Activated T-cell treated with anti-CD3 and anti-CD28 coated beads, Interleukin-2, amount 50 U/mL, for 72 hours (primary cell): ENCODE measurements around the gene CCT3. TPM values are rescaled to one million over a fixed set of nuclear protein-coding genes. Genes with fewer than 3 reads are reported as not detected.

Source experiments
- ATAC-seq, 2 donors: fragments of 150-1000 bp; cut with Tn5 transposase; replicated peaks in 1 of 2; 2 replicates each; pipeline ENCODE4 v1.10.0; 2021; ENCODE audit warnings: moderate library complexity in 2 of 2, mild to moderate bottlenecking in 1 of 2
- DNase-seq, 2 donors: peaks; one replicate each; pipeline ENCODE4 v3.0.0; 2021 to 2022; ENCODE audit warnings: mixed read lengths in 1 of 2
- H3K27ac Mint-ChIP-seq: one replicate; pipeline ENCODE4 v1.8.0; 2022; ENCODE audit warnings: mild to moderate bottlenecking, moderate library complexity, mixed read lengths
- H3K27me3 Mint-ChIP-seq: one replicate; pipeline ENCODE4 v1.8.0; 2022; ENCODE audit warnings: low read depth, mixed read lengths
- H3K36me3 Mint-ChIP-seq, 2 donors: one replicate each; pipeline ENCODE4 v1.8.0; 2022; ENCODE audit warnings: mixed read lengths in 2 of 2, mild to moderate bottlenecking in 1 of 2; ENCODE audit not compliant: insufficient read depth in 2 of 2
- H3K4me1 Mint-ChIP-seq: one replicate; pipeline ENCODE4 v1.8.0; 2022; ENCODE audit warnings: low read depth, mixed read lengths
- H3K4me3 Mint-ChIP-seq, 2 donors: one replicate each; pipeline ENCODE4 v1.8.0; 2022; ENCODE audit warnings: mild to moderate bottlenecking in 2 of 2, mixed read lengths in 2 of 2, moderate library complexity in 2 of 2
- H3K9me3 Mint-ChIP-seq, 2 donors: one replicate each; pipeline ENCODE4 v1.8.0; 2022; ENCODE audit warnings: mixed read lengths in 2 of 2
- total RNA-seq, 2 donors: library from RNA; stranded (reverse); gene quantifications; one replicate each; pipeline ENCODE4 v1.2.3, GENCODE V29; 2022

Gene CCT3
- total RNA-seq, result 100 to 1,000 TPM; 183 to 221 TPM

- DNase-seq (peak; percentile 99), ATAC-seq (peak; percentile 96)
- Mint-ChIP-seq H3K4me1 (peaks cover 43% of the 10 kb centered on the region), H3K9me3 (no peaks in the 10 kb centered on the region), H3K4me3 (peak within 1 kb of the TSS; percentile 89 to 100), H3K36me3 (peaks cover 9 to 11% of the 10 kb centered on the region in 2 donors), H3K27me3 (no peaks in the 10 kb centered on the region), H3K27ac (peak within 1 kb of the TSS; percentile 96)
Observed at GRCh38 chr1:156338180-156338976, at the start of gene CCT3, which contains the start of gene TSACC. CCT3 (minus strand) TSS chr1:156338292; CDS start chr1:156338184, 108 bp downstream. TSACC (plus strand) TSS chr1:156338526; CDS start chr1:156339758, 1,232 bp downstream.

- no peak for ATAC-seq
Observed at GRCh38 chr1:156387870-156388173, 49.7 kb upstream of the CCT3 start.

GRCh38 chr1:156386949-156387869 lies 49.1 kb upstream of the CCT3 start:
- no peaks in the 10 kb centered on the region for H3K36me3 Mint-ChIP-seq
- DNase-seq (no peak), ATAC-seq (no peak)
- no peak overlapping the region for H3K27ac Mint-ChIP-seq
- no peaks in the 10 kb centered on the region for H3K9me3 Mint-ChIP-seq
- peaks cover 47% of the 10 kb centered on the region for H3K27me3 Mint-ChIP-seq
- no peak overlapping the region for H3K4me3 Mint-ChIP-seq
- H3K4me1 Mint-ChIP-seq, result peaks cover 7% of the 10 kb centered on the region

More at GRCh38 chr1:156387870-156388173, 49.7 kb upstream of the CCT3 start:
- Mint-ChIP-seq H3K9me3 (no peaks in the 10 kb centered on the region), H3K36me3 (no peaks in the 10 kb centered on the region), H3K27ac (no peak overlapping the region), H3K27me3 (peaks cover 47% of the 10 kb centered on the region), H3K4me3 (no peak overlapping the region), H3K4me1 (peaks cover 7% of the 10 kb centered on the region)
- DNase-seq, result no peak

GRCh38 chr1:156386134-156386901 lies 48.2 kb upstream of the CCT3 start:
- Mint-ChIP-seq H3K27me3 (peaks cover 47% of the 10 kb centered on the region), H3K4me3 (no peak overlapping the region), H3K27ac (no peak overlapping the region), H3K36me3 (no peaks in the 10 kb centered on the region), H3K9me3 (no peaks in the 10 kb centered on the region), H3K4me1 (peaks cover 7% of the 10 kb centered on the region)
- DNase-seq (no peak), ATAC-seq (no peak)

GRCh38 chr1:156385534-156386031 lies 47.5 kb upstream of the CCT3 start:
- peak; percentile 75 to 83 for ATAC-seq
- Mint-ChIP-seq H3K4me1 (peaks cover 7% of the 10 kb centered on the region), H3K27ac (no peak overlapping the region), H3K4me3 (no peak overlapping the region), H3K36me3 (no peaks in the 10 kb centered on the region), H3K27me3 (peaks cover 42% of the 10 kb centered on the region), H3K9me3 (no peaks in the 10 kb centered on the region)
- DNase-seq, result peak; percentile 70 to 77

- H3K27ac Mint-ChIP-seq, result no peak overlapping the region
- ATAC-seq (no peak), DNase-seq (no peak)
- no peaks in the 10 kb centered on the region for H3K9me3 Mint-ChIP-seq
- H3K4me3 Mint-ChIP-seq, result no peak overlapping the region
- H3K4me1 Mint-ChIP-seq, result peaks cover 7% of the 10 kb centered on the region
- no peaks in the 10 kb centered on the region for H3K36me3 Mint-ChIP-seq
- H3K27me3 Mint-ChIP-seq, result peaks cover 33% of the 10 kb centered on the region
Observed at GRCh38 chr1:156384658-156385057, 46.6 kb upstream of the CCT3 start.

- no peak overlapping the region for H3K27ac Mint-ChIP-seq
- H3K4me1 Mint-ChIP-seq, result peaks cover 7% of the 10 kb centered on the region
- no peaks in the 10 kb centered on the region for H3K9me3 Mint-ChIP-seq
- no peak for ATAC-seq
- no peaks in the 10 kb centered on the region for H3K36me3 Mint-ChIP-seq
- peaks cover 26% of the 10 kb centered on the region for H3K27me3 Mint-ChIP-seq
- no peak overlapping the region for H3K4me3 Mint-ChIP-seq
- no peak for DNase-seq
Observed at GRCh38 chr1:156384007-156384406, 45.9 kb upstream of the CCT3 start.

- no peaks in the 10 kb centered on the region for H3K9me3 Mint-ChIP-seq
- H3K27ac Mint-ChIP-seq, result no peak overlapping the region
- peaks cover 7% of the 10 kb centered on the region for H3K4me1 Mint-ChIP-seq
- peaks cover 21% of the 10 kb centered on the region for H3K27me3 Mint-ChIP-seq
- peak; percentile 89 to 91 for ATAC-seq
- DNase-seq, result peak; percentile 69 to 78
- H3K36me3 Mint-ChIP-seq, result no peaks in the 10 kb centered on the region
- no peak overlapping the region for H3K4me3 Mint-ChIP-seq
Observed at GRCh38 chr1:156383023-156383422, 44.9 kb upstream of the CCT3 start.

- Mint-ChIP-seq H3K27me3 (peaks cover 17% of the 10 kb centered on the region), H3K36me3 (no peaks in the 10 kb centered on the region), H3K4me1 (peaks cover 7% of the 10 kb centered on the region), H3K9me3 (no peaks in the 10 kb centered on the region), H3K27ac (no peak overlapping the region), H3K4me3 (no peak overlapping the region)
- DNase-seq (no peak), ATAC-seq (no peak)
Observed at GRCh38 chr1:156382561-156382960, 44.5 kb upstream of the CCT3 start.

- H3K9me3 Mint-ChIP-seq, result no peaks in the 10 kb centered on the region
- DNase-seq (no peak), ATAC-seq (no peak)
- H3K27me3 Mint-ChIP-seq, result peaks cover 8% of the 10 kb centered on the region
- H3K4me3 Mint-ChIP-seq, result no peak overlapping the region
- no peaks in the 10 kb centered on the region for H3K36me3 Mint-ChIP-seq
- no peak overlapping the region for H3K27ac Mint-ChIP-seq
- H3K4me1 Mint-ChIP-seq, result no peaks in the 10 kb centered on the region
Observed at GRCh38 chr1:156379420-156380165, 41.5 kb upstream of the CCT3 start.

- no peaks in the 10 kb centered on the region for H3K36me3 Mint-ChIP-seq
- no peaks in the 10 kb centered on the region for H3K9me3 Mint-ChIP-seq
- peaks cover 13% of the 10 kb centered on the region for H3K27me3 Mint-ChIP-seq
- no peaks in the 10 kb centered on the region for H3K4me1 Mint-ChIP-seq
- ATAC-seq (no peak), DNase-seq (no peak)
- no peak overlapping the region for H3K27ac Mint-ChIP-seq
- no peak overlapping the region for H3K4me3 Mint-ChIP-seq
Observed at GRCh38 chr1:156378557-156378956, 40.5 kb upstream of the CCT3 start.
